ENCODE measurements around the gene FAM149B1.

The FAM149B1 gene

GRCh38 chr10:73287441-73287840, 119.5 kb downstream of the FAM149B1 start:
- no peak for FAIRE-seq

- no peak for FAIRE-seq
Observed at GRCh38 chr10:73289958-73290357, 122.0 kb downstream of the FAM149B1 start.

DNA sequence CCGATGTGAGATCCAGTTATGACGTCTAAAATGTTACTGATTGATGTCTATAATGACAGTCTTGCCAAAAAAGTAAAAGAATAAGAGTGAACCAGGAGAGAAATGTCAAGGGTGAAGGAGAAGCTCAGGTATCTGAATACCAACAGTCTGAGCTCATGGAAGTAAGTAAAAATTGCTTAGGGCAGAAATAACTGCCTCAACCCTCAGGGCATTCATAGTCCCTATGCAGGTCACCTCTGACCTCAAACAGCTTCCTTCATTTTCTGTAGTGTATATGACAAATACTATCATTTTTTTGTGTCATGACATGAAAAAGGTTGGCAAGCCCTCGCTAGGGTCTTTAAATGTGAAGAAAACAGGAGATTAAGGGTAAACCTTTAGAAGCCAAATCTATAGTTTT, 125.5 kb downstream of the FAM149B1 start:
- no peak for FAIRE-seq

Measured in islet of Langerhans (tissue), 1 donor.